KMS-11 (cell line): ENCODE data around the gene CEACAM16.
A peak's percentile ranks its signal among the peaks of the same experiment; 100 is the strongest.

Source experiments
- H2AFZ ChIP-seq: fragments of 200-600 bp; sonication (generic); 2 replicates; pipeline ENCODE4 v1.6.1; 2016; ENCODE audit warnings: antibody characterized with exemption, mixed run types, low read depth
- H3K27ac ChIP-seq: fragments of 200-600 bp; sonication (generic); 2 replicates; pipeline ENCODE4 v1.6.1; 2016; ENCODE audit warnings: mild to moderate bottlenecking, mixed run types
- H3K27me3 ChIP-seq: fragments of 200-600 bp; sonication (generic); 2 replicates; pipeline ENCODE4 v1.6.1; 2017; ENCODE audit warnings: mild to moderate bottlenecking, low read depth, mixed run types, moderate library complexity; ENCODE audit not compliant: insufficient read depth
- H3K36me3 ChIP-seq: fragments of 200-600 bp; sonication (generic); 2 replicates; pipeline ENCODE4 v1.6.1; 2017; ENCODE audit warnings: mild to moderate bottlenecking, mixed run types; ENCODE audit not compliant: insufficient read depth
- H3K4me1 ChIP-seq: fragments of 200-600 bp; sonication (generic); 2 replicates; pipeline ENCODE4 v1.6.1; 2016; ENCODE audit warnings: mild to moderate bottlenecking, low read depth, mixed run types; ENCODE audit not compliant: poor library complexity, severe bottlenecking
- H3K4me2 ChIP-seq: fragments of 200-600 bp; sonication (generic); 2 replicates; pipeline ENCODE4 v1.7.0; 2016; ENCODE audit warnings: mild to moderate bottlenecking, mixed run types
- H3K4me3 ChIP-seq: fragments of 200-600 bp; sonication (generic); IDR thresholded peaks from 2 replicates; pipeline ENCODE4 v1.6.1; 2017; ENCODE audit warnings: low read depth, low read length, mixed read lengths; ENCODE audit not compliant: insufficient read depth
- H3K79me2 ChIP-seq: fragments of 200-600 bp; sonication (generic); 2 replicates; pipeline ENCODE4 v1.6.1; 2016; ENCODE audit warnings: low read depth, mixed run types; ENCODE audit not compliant: insufficient read depth
- H3K9ac ChIP-seq: fragments of 200-600 bp; sonication (generic); 2 replicates; pipeline ENCODE4 v1.6.1; 2016; ENCODE audit warnings: mild to moderate bottlenecking, mixed run types
- H4K20me1 ChIP-seq: fragments of 200-600 bp; sonication (generic); 2 replicates; pipeline ENCODE4 v1.6.1; 2016; ENCODE audit warnings: mild to moderate bottlenecking, mixed run types; ENCODE audit not compliant: insufficient read depth
- TF ChIP-seq, protein P1 (sequence below): fragments of 200-600 bp; sonication (generic); conservative IDR thresholded peaks from 2 replicates; pipeline ENCODE4 v1.6.1; 2017; ENCODE audit warnings: low read depth, mild to moderate bottlenecking, antibody characterized with exemption, low read length, moderate library complexity, mixed read lengths

Gene CEACAM16

DNA sequence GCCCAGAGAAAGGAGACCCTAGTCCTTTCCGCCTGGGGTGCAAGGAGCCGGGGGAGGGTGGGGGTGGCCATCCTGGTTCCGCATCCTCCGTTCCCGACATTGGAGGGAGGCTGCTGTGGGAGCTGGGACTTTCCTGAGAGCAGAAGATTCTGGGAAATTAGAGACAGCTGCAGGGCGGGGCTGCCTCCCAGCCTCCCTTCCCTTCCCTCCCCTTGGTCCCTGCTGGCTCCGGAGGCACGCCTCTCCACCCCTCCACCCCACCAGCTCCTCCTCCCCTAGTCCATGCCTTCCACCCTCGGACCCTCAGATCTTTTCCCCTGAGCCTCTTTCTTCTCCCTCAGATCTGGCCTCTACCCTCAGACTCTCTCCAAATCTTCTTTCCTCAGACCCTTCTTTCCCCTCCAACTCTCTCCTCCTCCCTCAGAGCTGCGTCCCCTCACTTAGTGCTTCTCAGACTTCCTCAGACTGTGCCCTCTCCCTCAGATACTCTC, 46.4 kb downstream of the CEACAM16 start:
- Histone ChIP-seq H3K36me3 (no peaks in the 10 kb centered on the region), H3K4me3 (no peak overlapping the region), H3K9ac (no peak overlapping the region), H3K79me2 (peaks cover 16% of the 10 kb centered on the region), H2AFZ (no peak overlapping the region), H3K27ac (no peak overlapping the region), H4K20me1 (no peaks in the 10 kb centered on the region), H3K4me1 (peaks cover 46% of the 10 kb centered on the region), H3K4me2 (no peak overlapping the region), H3K27me3 (no peaks in the 10 kb centered on the region)
- TF ChIP-seq, protein P1, sequence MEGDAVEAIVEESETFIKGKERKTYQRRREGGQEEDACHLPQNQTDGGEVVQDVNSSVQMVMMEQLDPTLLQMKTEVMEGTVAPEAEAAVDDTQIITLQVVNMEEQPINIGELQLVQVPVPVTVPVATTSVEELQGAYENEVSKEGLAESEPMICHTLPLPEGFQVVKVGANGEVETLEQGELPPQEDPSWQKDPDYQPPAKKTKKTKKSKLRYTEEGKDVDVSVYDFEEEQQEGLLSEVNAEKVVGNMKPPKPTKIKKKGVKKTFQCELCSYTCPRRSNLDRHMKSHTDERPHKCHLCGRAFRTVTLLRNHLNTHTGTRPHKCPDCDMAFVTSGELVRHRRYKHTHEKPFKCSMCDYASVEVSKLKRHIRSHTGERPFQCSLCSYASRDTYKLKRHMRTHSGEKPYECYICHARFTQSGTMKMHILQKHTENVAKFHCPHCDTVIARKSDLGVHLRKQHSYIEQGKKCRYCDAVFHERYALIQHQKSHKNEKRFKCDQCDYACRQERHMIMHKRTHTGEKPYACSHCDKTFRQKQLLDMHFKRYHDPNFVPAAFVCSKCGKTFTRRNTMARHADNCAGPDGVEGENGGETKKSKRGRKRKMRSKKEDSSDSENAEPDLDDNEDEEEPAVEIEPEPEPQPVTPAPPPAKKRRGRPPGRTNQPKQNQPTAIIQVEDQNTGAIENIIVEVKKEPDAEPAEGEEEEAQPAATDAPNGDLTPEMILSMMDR, result no peak

DNA sequence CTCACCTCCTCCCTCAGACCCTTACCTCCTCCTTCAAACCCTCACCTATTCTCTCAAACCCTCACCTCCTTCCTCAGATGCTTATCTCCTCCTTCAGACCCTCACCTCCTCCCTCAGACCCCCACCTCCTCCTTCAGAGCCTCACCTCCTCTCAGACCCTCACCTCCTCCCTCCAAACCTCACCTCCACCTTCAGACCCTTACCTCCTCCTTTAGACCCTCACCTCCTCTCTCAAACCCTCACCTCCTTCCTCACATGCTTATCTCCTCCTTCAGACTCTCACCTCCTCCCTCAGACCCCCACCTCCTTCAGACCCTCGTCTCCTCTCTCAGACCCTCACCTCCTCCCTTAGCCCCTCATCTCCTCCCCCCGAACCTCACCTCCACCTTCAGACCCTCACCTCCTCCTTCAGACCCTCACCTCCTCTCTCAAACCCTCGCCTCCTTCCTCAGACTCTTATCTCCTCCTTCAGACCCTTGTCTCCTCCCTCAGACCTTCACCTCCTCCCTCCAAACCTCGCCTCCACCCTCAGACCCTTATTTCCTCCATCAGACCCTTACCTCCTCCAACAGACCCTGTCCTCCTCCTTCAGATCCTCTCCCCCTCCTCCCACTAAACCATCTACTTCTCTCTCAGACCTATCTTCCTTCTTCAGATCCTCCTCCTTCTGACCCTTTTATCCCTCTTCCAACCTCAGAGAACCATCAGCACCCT, 47.1 kb downstream of the CEACAM16 start:
- Histone ChIP-seq H3K4me1 (peaks cover 46% of the 10 kb centered on the region), H3K36me3 (no peaks in the 10 kb centered on the region), H4K20me1 (no peaks in the 10 kb centered on the region), H3K4me3 (no peak overlapping the region), H3K9ac (no peak overlapping the region), H3K4me2 (no peak overlapping the region), H2AFZ (no peak overlapping the region), H3K27me3 (no peaks in the 10 kb centered on the region), H3K79me2 (peaks cover 23% of the 10 kb centered on the region), H3K27ac (no peak overlapping the region)
- TF ChIP-seq, protein P1, result no peak

DNA sequence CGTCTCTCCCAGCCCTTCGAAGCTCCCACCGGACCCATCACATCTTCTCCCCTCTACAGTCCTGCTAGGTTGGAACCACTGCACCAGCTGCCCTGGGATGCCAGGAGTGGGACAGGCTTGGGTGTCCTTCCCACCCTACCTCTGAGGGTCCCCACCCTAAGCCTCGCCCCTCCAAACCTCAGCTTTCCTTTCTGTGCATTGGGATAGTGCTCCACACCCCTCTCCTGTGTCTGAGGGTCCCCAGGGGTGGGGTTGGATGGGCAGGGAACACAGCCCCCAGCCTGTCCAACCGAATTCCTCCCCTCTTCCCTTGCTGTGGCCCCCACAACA, 47.6 kb downstream of the CEACAM16 start:
- Histone ChIP-seq H3K36me3 (no peaks in the 10 kb centered on the region), H3K27me3 (no peaks in the 10 kb centered on the region), H3K4me2 (peak overlapping the region; percentile 100; the same call in 1 of the 2 replicates), H3K9ac (no peak overlapping the region), H4K20me1 (no peaks in the 10 kb centered on the region), H3K79me2 (peaks cover 28% of the 10 kb centered on the region), H2AFZ (no peak overlapping the region), H3K4me1 (peaks cover 46% of the 10 kb centered on the region), H3K27ac (no peak overlapping the region), H3K4me3 (no peak overlapping the region)
- TF ChIP-seq, protein P1, result no peak

DNA sequence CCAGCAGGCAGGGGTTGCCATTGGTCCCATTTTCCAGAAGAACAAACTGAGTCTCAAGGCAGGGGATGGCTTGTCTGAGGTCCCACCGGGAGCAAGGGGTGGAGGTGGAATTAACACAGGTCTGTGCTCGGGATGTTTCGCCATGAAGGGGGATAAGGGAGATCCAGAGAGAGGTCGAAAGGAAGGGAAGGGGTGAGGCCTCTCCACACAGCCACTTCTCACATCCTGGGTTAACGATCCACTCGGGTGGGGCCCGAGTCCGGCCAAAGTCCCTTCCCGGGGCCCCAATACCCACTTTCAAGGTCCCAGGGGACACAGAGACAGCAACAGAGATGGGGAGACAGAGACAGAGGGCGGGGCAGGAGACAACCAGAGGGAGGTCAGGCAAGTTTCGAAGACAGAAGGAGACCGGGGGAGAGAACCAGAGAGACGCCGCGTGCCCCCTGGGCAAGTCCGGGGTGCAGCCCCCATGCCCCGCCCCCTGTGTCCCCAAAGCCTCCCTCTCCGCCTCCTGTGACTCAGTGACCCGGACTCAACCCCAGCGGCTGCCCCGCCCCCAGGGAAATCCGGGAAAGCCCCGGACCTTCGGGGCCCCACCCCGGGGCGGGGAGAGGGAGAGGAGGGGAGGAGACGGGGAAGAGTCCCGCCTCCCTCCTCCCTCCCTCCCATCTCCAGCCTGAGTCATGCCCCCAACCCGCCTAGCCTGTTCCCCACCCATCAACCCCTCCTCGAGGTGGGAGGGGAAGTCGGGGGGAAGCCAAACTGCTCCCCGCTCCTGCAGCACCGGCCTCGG, 48.2 kb downstream of the CEACAM16 start:
- H3K4me2 ChIP-seq, result peak overlapping the region; percentile 100
- peak overlapping the region; percentile 94 for H3K27ac ChIP-seq
- H3K4me3 ChIP-seq, result no peak overlapping the region
- peaks cover 4% of the 10 kb centered on the region; the same call in 1 of the 2 replicates for H3K36me3 ChIP-seq
- TF ChIP-seq, protein P1, result no peak
- peak overlapping the region; percentile 64 for H3K9ac ChIP-seq
- no peaks in the 10 kb centered on the region for H3K27me3 ChIP-seq
- H3K79me2 ChIP-seq, result peaks cover 34% of the 10 kb centered on the region
- H3K4me1 ChIP-seq, result peaks cover 46% of the 10 kb centered on the region
- no peaks in the 10 kb centered on the region for H4K20me1 ChIP-seq
- peak overlapping the region; percentile 58; the same call in 1 of the 2 replicates for H2AFZ ChIP-seq
